ENCODE measurements around the gene ALLC.
"Not testable (repeated sequence)": the region's sequence is repeated elsewhere in the genome, so short reads cannot be mapped to it uniquely, and the experiment has no call there.

Gene ALLC

GRCh38 chr2:3657881-3658280 lies at the start of gene ALLC:
TSS of gene ALLC (plus strand) at chr2:3658200. CDS start at chr2:3671158, 12,958 bp downstream.
- Histone ChIP-seq H3K9ac (no peak within 1 kb of the TSS), H3K27ac (no peak within 1 kb of the TSS), H3K27me3 (ENCODE audit: insufficient read depth, low read depth) (no peaks in the 10 kb centered on the region), H3K4me1 (ENCODE audit: low read depth, poor library complexity, severe bottlenecking) (no peaks in the 10 kb centered on the region), H4K20me1 (ENCODE audit: insufficient read depth) (no peaks in the 10 kb centered on the region), H3K36me3 (ENCODE audit: insufficient read depth) (no peaks in the 10 kb centered on the region), H3K79me2 (ENCODE audit: insufficient read depth, low read depth) (no peaks in the 10 kb centered on the region), H2AFZ (ENCODE audit: low read depth) (no peak within 1 kb of the TSS), H3K4me3 (IDR thresholded peaks at IDR 0.05; ENCODE audit: insufficient read depth, low read depth, low read length) (no peak within 1 kb of the TSS), H3K4me2 (no peak within 1 kb of the TSS)
- no peak for TF ChIP-seq CTCF (conservative IDR thresholded peaks at IDR 0.05; ENCODE audit: low read depth, low read length)

- no peaks in the 10 kb centered on the region for H3K27me3 ChIP-seq (ENCODE audit: insufficient read depth, low read depth)
- H3K9ac ChIP-seq: no peak overlapping the region
- H3K4me2 ChIP-seq: no peak overlapping the region
- no peaks in the 10 kb centered on the region for H3K36me3 ChIP-seq (ENCODE audit: insufficient read depth)
- H2AFZ ChIP-seq (ENCODE audit: low read depth): no peak overlapping the region
- no peak overlapping the region for H3K27ac ChIP-seq
- no peak overlapping the region for H3K4me3 ChIP-seq (IDR thresholded peaks at IDR 0.05; ENCODE audit: insufficient read depth, low read depth, low read length)
- peaks cover 8% of the 10 kb centered on the region for H3K4me1 ChIP-seq (ENCODE audit: low read depth, poor library complexity, severe bottlenecking)
- no peaks in the 10 kb centered on the region for H4K20me1 ChIP-seq (ENCODE audit: insufficient read depth)
- no peaks in the 10 kb centered on the region for H3K79me2 ChIP-seq (ENCODE audit: insufficient read depth, low read depth)
- TF ChIP-seq CTCF (conservative IDR thresholded peaks at IDR 0.05; ENCODE audit: low read depth, low read length): no peak
Measured at GRCh38 chr2:3608373-3609278, 49.4 kb upstream of the ALLC start.

- not testable (repeated sequence) for H2AFZ ChIP-seq (ENCODE audit: low read depth); H3K27ac ChIP-seq; H3K4me3 ChIP-seq (IDR thresholded peaks at IDR 0.05; ENCODE audit: insufficient read depth, low read depth, low read length); H3K4me2 ChIP-seq; H3K36me3 ChIP-seq (ENCODE audit: insufficient read depth); H3K27me3 ChIP-seq (ENCODE audit: insufficient read depth, low read depth); H3K4me1 ChIP-seq (ENCODE audit: low read depth, poor library complexity, severe bottlenecking); H3K9ac ChIP-seq; H3K79me2 ChIP-seq (ENCODE audit: insufficient read depth, low read depth); H4K20me1 ChIP-seq (ENCODE audit: insufficient read depth)
Measured at GRCh38 chr2:3609279-3609673, 48.7 kb upstream of the ALLC start.

GRCh38 chr2:3610415-3610814 lies 47.6 kb upstream of the ALLC start:
- no peak overlapping the region for H2AFZ ChIP-seq (ENCODE audit: low read depth)
- no peak overlapping the region for H3K4me3 ChIP-seq (IDR thresholded peaks at IDR 0.05; ENCODE audit: insufficient read depth, low read depth, low read length)
- no peak overlapping the region for H3K4me2 ChIP-seq
- no peak overlapping the region for H3K27ac ChIP-seq
- no peak overlapping the region for H3K9ac ChIP-seq
- H3K36me3 ChIP-seq (ENCODE audit: insufficient read depth): no peaks in the 10 kb centered on the region
- no peak for TF ChIP-seq CTCF (conservative IDR thresholded peaks at IDR 0.05; ENCODE audit: low read depth, low read length)
- H3K27me3 ChIP-seq (ENCODE audit: insufficient read depth, low read depth): no peaks in the 10 kb centered on the region
- H4K20me1 ChIP-seq (ENCODE audit: insufficient read depth): no peaks in the 10 kb centered on the region
- no peaks in the 10 kb centered on the region for H3K79me2 ChIP-seq (ENCODE audit: insufficient read depth, low read depth)
- no peaks in the 10 kb centered on the region for H3K4me1 ChIP-seq (ENCODE audit: low read depth, poor library complexity, severe bottlenecking)

GRCh38 chr2:3610881-3611505 lies 47.0 kb upstream of the ALLC start:
- TF ChIP-seq CTCF (conservative IDR thresholded peaks at IDR 0.05; ENCODE audit: low read depth, low read length): no peak
- H2AFZ ChIP-seq (ENCODE audit: low read depth): no peak overlapping the region
- no peak overlapping the region for H3K27ac ChIP-seq

More at GRCh38 chr2:3610881-3611505, 47.0 kb upstream of the ALLC start:
- Histone ChIP-seq H4K20me1 (ENCODE audit: insufficient read depth) (no peaks in the 10 kb centered on the region), H3K4me2 (no peak overlapping the region), H3K27me3 (ENCODE audit: insufficient read depth, low read depth) (no peaks in the 10 kb centered on the region), H3K9ac (no peak overlapping the region), H3K79me2 (ENCODE audit: insufficient read depth, low read depth) (no peaks in the 10 kb centered on the region), H3K36me3 (ENCODE audit: insufficient read depth) (no peaks in the 10 kb centered on the region), H3K4me1 (ENCODE audit: low read depth, poor library complexity, severe bottlenecking) (no peaks in the 10 kb centered on the region), H3K4me3 (IDR thresholded peaks at IDR 0.05; ENCODE audit: insufficient read depth, low read depth, low read length) (no peak overlapping the region)

Measured in KMS-11 (cell line).